ENCODE measurements around the gene TPSB2.
"Not testable (repeated sequence)": the region's sequence is repeated elsewhere in the genome, so short reads cannot be mapped to it uniquely, and the experiment has no call there.

The TPSB2 gene

GRCh38 chr16:1261131-1261892 lies 31.3 kb upstream of the TPSB2 start:
- no peak for DNase-seq

- DNase-seq, result no peak
Measured at GRCh38 chr16:1260101-1260680, 30.2 kb upstream of the TPSB2 start.

- DNase-seq, result no peak
Measured at GRCh38 chr16:1259760-1260068, 29.7 kb upstream of the TPSB2 start.

- no peak for DNase-seq
Measured at GRCh38 chr16:1258906-1259759, 29.1 kb upstream of the TPSB2 start.

- DNase-seq, result no peak
Measured at GRCh38 chr16:1258225-1258600, 28.2 kb upstream of the TPSB2 start.

GRCh38 chr16:1257561-1258224 lies 27.7 kb upstream of the TPSB2 start:
- no peak for DNase-seq

- no peak for DNase-seq
Measured at GRCh38 chr16:1256874-1257322, 26.9 kb upstream of the TPSB2 start.

GRCh38 chr16:1256296-1256873 lies 26.4 kb upstream of the TPSB2 start:
- DNase-seq, result not testable (repeated sequence)

- not testable (repeated sequence) for DNase-seq
Measured at GRCh38 chr16:1255276-1256122, 25.5 kb upstream of the TPSB2 start, which contains the start of gene TPSD1. TPSD1 (plus strand) TSS chr16:1256069; CDS start chr16:1256281, 212 bp downstream.

GRCh38 chr16:1254821-1255220 lies 24.8 kb upstream of the TPSB2 start:
- not testable (repeated sequence) for DNase-seq

- not testable (repeated sequence) for DNase-seq
Measured at GRCh38 chr16:1253701-1254364, 23.8 kb upstream of the TPSB2 start.

- not testable (repeated sequence) for DNase-seq
Measured at GRCh38 chr16:1249031-1249755, 19.2 kb upstream of the TPSB2 start.

- DNase-seq, result not testable (repeated sequence)
Measured at GRCh38 chr16:1247903-1248537, 18.0 kb upstream of the TPSB2 start.

GRCh38 chr16:1245452-1246020 lies 15.6 kb upstream of the TPSB2 start:
- peak; percentile 57 for DNase-seq

- DNase-seq, result peak; percentile 92
Measured at GRCh38 chr16:1244881-1245280, 14.9 kb upstream of the TPSB2 start.

- peak; percentile 28 for DNase-seq
Measured at GRCh38 chr16:1243907-1244850, 14.2 kb upstream of the TPSB2 start.

GRCh38 chr16:1243363-1243762 lies 13.4 kb upstream of the TPSB2 start:
- DNase-seq, result peak; percentile 12

- not testable (repeated sequence) for DNase-seq
Measured at GRCh38 chr16:1241081-1241480, 11.1 kb upstream of the TPSB2 start.

Measured in hematopoietic multipotent progenitor cell treated with erythropoietin and hydrocortisone succinate and interleukin-3 and kit ligand, for 8 days (in vitro differentiated cells).